ENCODE data around the gene SFMBT2. TPM values are rescaled to one million over a fixed set of nuclear protein-coding genes. Genes with fewer than 3 reads are reported as not detected.

The SFMBT2 gene
- total RNA-seq, 4 donors from 2014 or later = 2.6 to 26.4 (median 4.5) TPM

DNA sequence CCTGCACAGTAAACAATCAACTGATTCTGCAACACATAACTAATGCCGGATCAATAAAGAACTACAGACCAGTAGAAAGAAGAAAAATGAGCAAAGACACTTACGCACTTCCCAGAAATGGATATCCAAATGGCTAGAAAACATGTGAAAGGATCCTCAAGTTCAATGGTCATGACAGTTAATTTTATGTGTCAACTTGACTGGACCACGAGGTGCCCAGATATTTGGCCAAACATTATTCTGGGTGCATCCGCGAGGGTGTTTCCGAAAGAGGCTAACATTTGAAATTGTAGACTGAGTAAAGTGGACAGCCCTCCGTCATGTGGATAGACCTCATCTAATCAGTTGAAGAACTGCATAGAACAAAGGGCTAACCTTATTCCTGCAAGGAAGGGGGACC is 102.0 kb downstream of the SFMBT2 start:
- Histone ChIP-seq H3K27me3 (no peaks in the 10 kb centered on the region), H3K4me1 (no peaks in the 10 kb centered on the region), H3K36me3 (no peaks in the 10 kb centered on the region), H3K27ac (no peak overlapping the region), H3K4me3 (no peak overlapping the region), H3K9me3 (no peaks in the 10 kb centered on the region)
- DNase-seq = no peak
- no peak for TF ChIP-seq POLR2A (IDR thresholded peaks at IDR 0.05)
- TF ChIP-seq CTCF (IDR thresholded peaks at IDR 0.05) = no peak

DNA sequence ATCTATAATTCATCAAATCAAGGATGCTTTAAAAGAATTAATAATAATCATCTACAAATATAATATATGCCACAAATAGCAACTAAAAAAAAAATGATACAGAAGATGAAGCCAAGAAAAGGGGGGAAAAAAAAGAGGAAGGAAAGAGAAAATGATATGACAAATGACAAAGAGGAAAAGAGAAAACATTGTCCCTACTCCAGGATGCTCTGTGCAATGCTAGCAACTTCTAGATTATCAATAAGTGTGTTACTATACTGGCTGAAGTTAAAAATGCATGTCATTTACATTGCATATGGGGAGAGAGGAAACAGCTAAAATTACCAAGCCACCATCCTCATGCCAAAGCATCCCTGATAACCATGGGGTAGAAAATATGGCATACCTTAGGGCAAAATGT is 104.2 kb downstream of the SFMBT2 start:
- Histone ChIP-seq H3K4me1 (no peaks in the 10 kb centered on the region), H3K4me3 (no peak overlapping the region), H3K36me3 (no peaks in the 10 kb centered on the region), H3K27ac (no peak overlapping the region), H3K9me3 (no peaks in the 10 kb centered on the region), H3K27me3 (no peaks in the 10 kb centered on the region)
- DNase-seq = no peak
- TF ChIP-seq POLR2A (IDR thresholded peaks at IDR 0.05) (no peak), CTCF (IDR thresholded peaks at IDR 0.05) (no peak)

DNA sequence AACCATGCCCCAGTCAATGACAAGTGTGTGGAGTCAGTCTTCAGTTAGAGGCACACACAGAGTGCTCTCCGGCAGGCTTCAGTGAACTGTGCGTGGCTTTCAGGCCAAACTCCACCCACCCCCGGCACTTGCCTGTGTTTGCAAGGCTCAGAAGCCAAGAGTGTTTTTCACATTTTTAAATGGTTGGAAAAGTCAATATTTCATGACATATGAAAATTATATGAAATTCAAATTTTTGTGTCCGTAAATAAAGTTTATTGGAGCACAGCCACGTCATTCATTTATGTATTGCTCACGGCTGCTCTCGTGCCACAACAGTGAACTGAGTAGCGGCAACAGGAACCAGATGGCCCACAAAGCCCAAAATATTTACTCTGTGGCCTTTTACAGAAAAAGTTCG is 104.7 kb downstream of the SFMBT2 start:
- no peaks in the 10 kb centered on the region for H3K27me3 ChIP-seq
- H3K4me1 ChIP-seq = no peaks in the 10 kb centered on the region
- no peak overlapping the region for H3K4me3 ChIP-seq
- H3K9me3 ChIP-seq = no peaks in the 10 kb centered on the region
- no peak for DNase-seq
- H3K36me3 ChIP-seq = no peaks in the 10 kb centered on the region
- TF ChIP-seq POLR2A (IDR thresholded peaks at IDR 0.05) = no peak
- no peak for TF ChIP-seq CTCF (IDR thresholded peaks at IDR 0.05)
- no peak overlapping the region for H3K27ac ChIP-seq

GRCh38 chr10:7305053-7305452 is 105.8 kb downstream of the SFMBT2 start:
- no peaks in the 10 kb centered on the region for H3K27me3 ChIP-seq
- H3K4me3 ChIP-seq = no peak overlapping the region
- H3K9me3 ChIP-seq = no peaks in the 10 kb centered on the region
- DNase-seq = no peak
- no peaks in the 10 kb centered on the region for H3K4me1 ChIP-seq
- no peak for TF ChIP-seq POLR2A (IDR thresholded peaks at IDR 0.05)
- no peak for TF ChIP-seq CTCF (IDR thresholded peaks at IDR 0.05)
- no peaks in the 10 kb centered on the region for H3K36me3 ChIP-seq
- H3K27ac ChIP-seq = no peak overlapping the region

DNA sequence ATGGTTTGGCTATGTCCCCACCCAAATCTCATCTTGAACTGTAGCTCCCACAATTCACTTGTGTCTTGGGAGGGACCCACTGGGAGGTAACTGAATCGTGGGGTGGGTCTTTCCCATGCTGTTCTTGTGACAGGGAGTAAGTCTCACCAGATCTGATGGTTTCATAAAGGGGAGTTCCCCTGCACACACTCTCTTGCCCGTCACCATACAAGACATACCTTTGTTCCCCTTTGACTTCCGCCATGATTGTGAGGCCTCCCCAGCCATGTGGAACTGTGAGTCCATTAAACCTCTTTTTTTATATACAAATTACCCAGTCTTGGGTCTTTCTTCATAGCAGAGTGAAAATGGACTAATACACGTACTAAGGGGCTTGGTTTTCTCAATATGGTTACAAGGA is 106.7 kb downstream of the SFMBT2 start:
- Histone ChIP-seq H3K36me3 (no peaks in the 10 kb centered on the region), H3K27ac (no peak overlapping the region), H3K27me3 (no peaks in the 10 kb centered on the region), H3K4me3 (no peak overlapping the region), H3K9me3 (no peaks in the 10 kb centered on the region), H3K4me1 (no peaks in the 10 kb centered on the region)
- TF ChIP-seq CTCF (IDR thresholded peaks at IDR 0.05) (no peak), POLR2A (IDR thresholded peaks at IDR 0.05) (no peak)
- no peak for DNase-seq

- Histone ChIP-seq H3K27ac (no peak overlapping the region), H3K27me3 (no peaks in the 10 kb centered on the region), H3K36me3 (no peaks in the 10 kb centered on the region), H3K4me3 (no peak overlapping the region), H3K4me1 (no peaks in the 10 kb centered on the region), H3K9me3 (no peaks in the 10 kb centered on the region)
- no peak for TF ChIP-seq CTCF (IDR thresholded peaks at IDR 0.05)
- TF ChIP-seq POLR2A (IDR thresholded peaks at IDR 0.05) = no peak
- DNase-seq = no peak
Measured at GRCh38 chr10:7302930-7303557, 107.8 kb downstream of the SFMBT2 start.
